H1 (cell line): ENCODE measurements around the gene GNAT2. TPM values are rescaled to one million over a fixed set of nuclear protein-coding genes. Genes with fewer than 3 reads are reported as not detected.

Experiments used
- CHD7 ChIP-seq: fragments of 300-600 bp; sonication (generic); IDR thresholded peaks from 2 replicates; pipeline ENCODE4 v1.7.1; 2012; ENCODE audit warnings: low read length, moderate library complexity, mild to moderate bottlenecking, inconsistent platforms; ENCODE audit not compliant: insufficient replicate concordance
- polyA plus RNA-seq, 7 experiments: library from polyadenylated mRNA; depleted of rRNA in 3 of 7; stranded (reverse) in 5 of 7; unstranded in 2 of 7; fragments of >200 nt in 5 of 7; fragments of 200-250 nt in 2 of 7; gene quantifications; 1 replicate in 5 of 7; 2 replicates in 1 of 7; 4 replicates in 1 of 7; pipeline versions ENCODE4 v1.2.1 to v1.2.3, GENCODE V29; 2011 to 2013; ENCODE audit warnings: missing spikeins in 2 of 7, mixed read lengths in 2 of 7
- total RNA-seq: library from RNA; stranded (reverse); fragmentation: NEBNext Ultra II Directional; extraction: Animal tissue kit (Norgen Biotek cat#: 25700); gene quantifications from 2 replicates; pipeline ENCODE4 v1.2.1, GENCODE V29; 2021

GNAT2 gene
- total and polyA plus RNA-seq, 2 of the 8 experiments (the other 6 are each of a cell fraction or from before 2014, with no cell fraction given): 0.05 TPM; not detected in 1

DNA sequence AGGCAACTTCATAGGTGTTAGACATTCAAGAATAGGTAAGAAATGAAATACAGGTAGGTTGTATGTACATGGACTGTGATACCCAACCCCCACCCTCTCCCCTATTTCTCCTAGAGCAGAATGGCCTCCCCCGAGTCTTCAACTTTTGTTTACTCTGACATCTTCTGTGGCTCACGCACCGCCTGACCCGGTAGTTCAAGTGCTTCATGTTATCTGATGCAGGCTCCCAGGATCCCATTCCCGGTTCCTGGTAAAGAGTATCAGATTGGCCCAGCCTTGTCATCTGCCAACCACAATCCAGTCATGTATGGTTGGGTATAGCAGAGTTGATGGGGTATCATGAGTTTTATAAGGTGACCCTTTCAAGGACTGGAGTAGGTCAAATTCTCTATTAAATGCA is 61.9 kb downstream of the GNAT2 start (continued):
- no peak for TF ChIP-seq CHD7
- TF ChIP-seq, all 59 proteins: peak for 0
